Middle frontal gyrus (tissue), 1 donor: ENCODE data around the gene PLCXD3.

ENCODE experiments used
- DNase-seq: peaks from one replicate; pipeline ENCODE4 v3.0.0-alpha.2; 2015; ENCODE audit warnings: low spot score; ENCODE audit errors: extremely low spot score

PLCXD3 gene

GRCh38 chr5:41415242-41415641, 95.2 kb downstream of the PLCXD3 start:
- DNase-seq = no peak

- no peak for DNase-seq
Observed at GRCh38 chr5:41414598-41414997, 95.8 kb downstream of the PLCXD3 start.

- no peak for DNase-seq
Observed at GRCh38 chr5:41413074-41413473, 97.3 kb downstream of the PLCXD3 start.

GRCh38 chr5:41412496-41412895, 97.9 kb downstream of the PLCXD3 start:
- DNase-seq = no peak

- DNase-seq = no peak
Observed at GRCh38 chr5:41410737-41411136, 99.7 kb downstream of the PLCXD3 start.

- no peak for DNase-seq
Observed at GRCh38 chr5:41410307-41410706, 100.1 kb downstream of the PLCXD3 start.

GRCh38 chr5:41408676-41409443, 101.5 kb downstream of the PLCXD3 start:
- DNase-seq = no peak

GRCh38 chr5:41406936-41407335, 103.5 kb downstream of the PLCXD3 start:
- no peak for DNase-seq

GRCh38 chr5:41406424-41406823, 104.0 kb downstream of the PLCXD3 start:
- no peak for DNase-seq

- no peak for DNase-seq
Observed at GRCh38 chr5:41404757-41405156, 105.6 kb downstream of the PLCXD3 start.

GRCh38 chr5:41403846-41404245, 106.6 kb downstream of the PLCXD3 start:
- no peak for DNase-seq

GRCh38 chr5:41402845-41403244, 107.6 kb downstream of the PLCXD3 start:
- no peak for DNase-seq

- DNase-seq = no peak
Observed at GRCh38 chr5:41399839-41400238, 110.6 kb downstream of the PLCXD3 start.

GRCh38 chr5:41392016-41392415, 118.4 kb downstream of the PLCXD3 start:
- no peak for DNase-seq

GRCh38 chr5:41374631-41375030, 135.8 kb downstream of the PLCXD3 start:
- no peak for DNase-seq

GRCh38 chr5:41373230-41373629, 137.2 kb downstream of the PLCXD3 start:
- no peak for DNase-seq

- DNase-seq = no peak
Observed at GRCh38 chr5:41371738-41372137, 138.7 kb downstream of the PLCXD3 start.

- DNase-seq = no peak
Observed at GRCh38 chr5:41370482-41370881, 139.9 kb downstream of the PLCXD3 start.

- DNase-seq = no peak
Observed at GRCh38 chr5:41369799-41370198, 140.6 kb downstream of the PLCXD3 start.

GRCh38 chr5:41368158-41368557, 142.2 kb downstream of the PLCXD3 start:
- DNase-seq = no peak

GRCh38 chr5:41365369-41365768, 145.0 kb downstream of the PLCXD3 start:
- no peak for DNase-seq

- DNase-seq = no peak
Observed at GRCh38 chr5:41364346-41364745, 146.1 kb downstream of the PLCXD3 start.

- no peak for DNase-seq
Observed at GRCh38 chr5:41363343-41363986, 146.9 kb downstream of the PLCXD3 start.
